ENCODE data around the gene E2F3.

DNA sequence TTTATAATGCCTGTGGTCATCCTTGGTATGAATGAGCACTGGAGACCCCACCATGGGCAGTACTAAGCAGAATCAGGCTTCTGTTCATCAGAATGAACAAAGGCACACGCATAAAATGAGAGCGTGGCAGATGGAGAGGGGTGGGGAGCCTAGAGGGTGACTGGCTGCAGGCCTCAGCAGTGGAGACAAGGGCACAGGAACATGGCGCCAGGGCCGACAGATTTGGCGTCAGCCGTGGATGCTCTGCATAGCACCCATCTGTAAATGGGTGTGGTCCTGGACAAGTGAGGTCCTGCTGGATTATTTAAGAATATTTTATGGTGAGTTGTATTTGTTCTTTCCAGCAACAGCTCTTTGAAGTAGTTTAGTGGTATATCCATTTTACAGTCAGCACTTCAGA lies 33.1 kb downstream of the E2F3 start:
- no peak for TF ChIP-seq CTCF (IDR thresholded peaks at IDR 0.05)
- no peak for TF ChIP-seq POLR2A (IDR thresholded peaks at IDR 0.05)

All from adrenal gland (tissue), 5 donors.